GM19023 (cell line): Measurements from ENCODE around the gene NRAP.

Experiments used
- ATAC-seq: cut with Tn5 transposase; IDR thresholded peaks from one replicate; pipeline ENCODE4 v1.9.1; 2021; ENCODE audit warnings: mild to moderate bottlenecking, moderate library complexity; ENCODE audit not compliant: unreplicated experiment

Gene NRAP

GRCh38 chr10:113613427-113613826 is 50.4 kb downstream of the NRAP start:
- no peak for ATAC-seq

GRCh38 chr10:113612154-113612553 is 51.7 kb downstream of the NRAP start:
- no peak for ATAC-seq

- ATAC-seq: no peak
These were observed 52.9 kb downstream of the NRAP start for GRCh38 chr10:113610631-113611601.

GRCh38 chr10:113609704-113610108 is 54.1 kb downstream of the NRAP start:
- no peak for ATAC-seq

- no peak for ATAC-seq
These were observed 58.4 kb downstream of the NRAP start for GRCh38 chr10:113605268-113605978.

- ATAC-seq: no peak
These were observed 59.3 kb downstream of the NRAP start for GRCh38 chr10:113604572-113604971.

GRCh38 chr10:113603057-113603777 is 60.6 kb downstream of the NRAP start:
- ATAC-seq: no peak

GRCh38 chr10:113600569-113600968 is 63.3 kb downstream of the NRAP start:
- ATAC-seq: no peak

GRCh38 chr10:113594652-113595051 is 69.2 kb downstream of the NRAP start:
- no peak for ATAC-seq

- ATAC-seq: no peak
These were observed 71.5 kb downstream of the NRAP start for GRCh38 chr10:113592380-113592779.

- no peak for ATAC-seq
These were observed 73.3 kb downstream of the NRAP start for GRCh38 chr10:113590581-113590980.

- no peak for ATAC-seq
These were observed 74.6 kb downstream of the NRAP start for GRCh38 chr10:113589201-113589770.

GRCh38 chr10:113585949-113586348 is 77.9 kb downstream of the NRAP start:
- ATAC-seq: no peak

- no peak for ATAC-seq
These were observed 80.3 kb downstream of the NRAP start for GRCh38 chr10:113583571-113583970.

GRCh38 chr10:113581092-113581491 is 82.7 kb downstream of the NRAP start:
- ATAC-seq: no peak

- no peak for ATAC-seq
These were observed 85.1 kb downstream of the NRAP start for GRCh38 chr10:113578773-113579172.

- ATAC-seq: no peak
These were observed 87.0 kb downstream of the NRAP start for GRCh38 chr10:113576852-113577251.

- ATAC-seq: no peak
These were observed 90.5 kb downstream of the NRAP start for GRCh38 chr10:113573368-113573767.

- ATAC-seq: no peak
These were observed 91.1 kb downstream of the NRAP start for GRCh38 chr10:113572520-113573290.

GRCh38 chr10:113569576-113569975 is 94.3 kb downstream of the NRAP start:
- no peak for ATAC-seq
